SK-N-MC (cell line): ENCODE results near the gene ATRN.

ENCODE experiments used
- DNase-seq: peaks from one replicate; pipeline ENCODE4 v3.0.0-alpha.2; 2011; ENCODE audit warnings: low read depth, low spot score
- H3K27ac ChIP-seq: fragments of 200-600 bp; sonication (generic); 2 replicates; pipeline ENCODE4 v1.5.1; 2016; ENCODE audit warnings: mixed run types
- H3K36me3 ChIP-seq: fragments of 200-600 bp; sonication (generic); 2 replicates; pipeline ENCODE4 v1.6.1; 2017; ENCODE audit warnings: antibody characterized with exemption, low read length, mixed read lengths; ENCODE audit not compliant: insufficient read depth
- H3K4me3 ChIP-seq: fragments of 200-600 bp; sonication (generic); 2 replicates; pipeline ENCODE4 v1.5.1; 2016
- H3K9ac ChIP-seq: fragments of 200-600 bp; sonication (generic); 2 replicates; pipeline ENCODE4 v1.8.0; 2017; ENCODE audit warnings: mixed run types, mixed read lengths; ENCODE audit not compliant: insufficient read length
- H3K9me3 ChIP-seq: fragments of 200-600 bp; sonication (generic); 2 replicates; pipeline ENCODE4 v1.6.1; 2017; ENCODE audit warnings: low read depth, mild to moderate bottlenecking, antibody characterized with exemption, low read length, moderate library complexity, mixed read lengths
- EZH2 ChIP-seq: fragments of 200-600 bp; sonication (generic); IDR thresholded peaks from one replicate; pipeline ENCODE4 v1.6.1; 2017; ENCODE audit warnings: antibody characterized with exemption
- FOXP2 ChIP-seq: optimal IDR thresholded peaks from 2 replicates; pipeline ENCODE3; 2011; ENCODE audit warnings: mild to moderate bottlenecking, moderate library complexity; ENCODE audit not compliant: insufficient read depth; ENCODE audit errors: extremely low read length, control extremely low read depth
- POLR2AphosphoS5 ChIP-seq: IDR thresholded peaks from 2 replicates; pipeline ENCODE4 v1.6.1; 2012; ENCODE audit warnings: mild to moderate bottlenecking, low read depth, low read length, borderline replicate concordance

The ATRN gene

DNA sequence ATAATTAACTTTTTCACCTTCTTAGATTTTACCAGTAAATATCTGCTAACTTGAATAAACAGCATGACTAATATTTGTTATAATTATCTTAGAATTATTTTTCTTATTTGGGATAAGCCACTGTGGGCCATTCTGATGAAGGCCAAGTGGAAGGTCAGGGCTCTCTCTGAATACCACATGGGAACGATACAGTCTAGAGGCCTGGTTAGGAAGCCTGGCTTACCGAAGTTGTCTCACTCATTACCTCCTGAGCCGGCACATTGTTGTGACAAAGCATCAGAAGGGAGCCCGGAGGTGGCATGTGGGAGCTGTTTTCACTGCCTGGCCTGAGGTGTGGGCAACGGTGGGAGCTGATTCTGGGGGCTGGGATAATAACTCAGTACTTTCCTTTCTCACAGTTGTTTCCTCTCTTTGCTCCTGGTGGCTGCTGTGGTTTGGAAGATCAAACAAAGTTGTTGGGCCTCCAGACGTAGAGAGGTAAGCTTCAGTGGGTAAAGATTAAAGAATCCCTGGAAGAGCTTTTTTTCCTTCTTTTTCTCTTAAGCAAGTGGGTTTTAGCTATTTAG lies 163.2 kb downstream of the ATRN start:
- Histone ChIP-seq H3K9me3 (no peaks in the 10 kb centered on the region), H3K36me3 (no peaks in the 10 kb centered on the region), H3K9ac (no peak overlapping the region), H3K27ac (no peak overlapping the region), H3K4me3 (no peak overlapping the region)
- TF ChIP-seq FOXP2: no peak
- TF ChIP-seq POLR2AphosphoS5: no peak
- no peak for TF ChIP-seq EZH2
- no peak for DNase-seq

DNA sequence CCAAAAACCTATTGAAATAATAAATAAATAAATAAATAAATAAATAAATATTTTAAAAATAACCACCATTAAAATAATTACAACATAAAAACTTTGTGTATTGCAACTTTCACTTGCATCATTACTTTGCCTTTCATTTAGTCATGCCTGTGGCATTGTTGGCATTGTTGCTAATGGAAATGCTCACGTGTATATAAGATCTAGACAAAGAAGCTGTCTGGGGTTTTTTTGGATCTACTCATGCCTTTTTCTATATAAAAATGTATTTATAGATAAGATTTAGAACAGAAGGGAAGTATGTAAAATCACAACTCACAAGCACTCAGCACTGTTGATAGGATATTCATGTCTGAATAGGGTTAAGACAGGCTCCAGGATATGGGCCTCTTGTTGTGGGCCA lies 164.5 kb downstream of the ATRN start:
- H3K9ac ChIP-seq: no peak overlapping the region
- no peak overlapping the region for H3K4me3 ChIP-seq
- H3K27ac ChIP-seq: no peak overlapping the region
- no peaks in the 10 kb centered on the region for H3K36me3 ChIP-seq
- TF ChIP-seq EZH2 (no peak), POLR2AphosphoS5 (no peak), FOXP2 (no peak)
- no peaks in the 10 kb centered on the region; the same call in 1 of the 2 replicates for H3K9me3 ChIP-seq
- no peak for DNase-seq

DNA sequence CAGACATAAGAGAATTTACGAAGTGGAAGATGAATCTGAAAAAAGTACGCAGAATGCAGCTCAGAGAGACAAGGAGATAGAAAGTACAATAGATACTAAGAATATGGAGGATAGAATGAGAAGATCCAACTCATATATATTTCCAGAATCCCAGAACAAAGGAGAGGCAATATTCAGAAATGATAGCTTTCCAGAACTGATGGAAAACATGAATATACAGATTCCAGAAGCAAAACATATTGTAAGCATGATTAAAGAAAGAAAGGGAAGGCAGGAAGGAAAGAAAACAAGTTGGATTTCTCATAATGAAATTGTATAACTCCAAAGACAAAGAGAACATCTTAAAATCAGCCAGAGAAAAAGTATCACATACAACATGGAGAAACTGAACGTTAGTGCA lies 169.4 kb downstream of the ATRN start:
- H3K9me3 ChIP-seq: no peaks in the 10 kb centered on the region; the same call in 1 of the 2 replicates
- TF ChIP-seq POLR2AphosphoS5: no peak
- no peak for TF ChIP-seq EZH2
- no peak for TF ChIP-seq FOXP2
- no peak overlapping the region for H3K4me3 ChIP-seq
- no peak overlapping the region for H3K9ac ChIP-seq
- no peak for DNase-seq
- H3K27ac ChIP-seq: no peak overlapping the region
- 0 out of 2 replicates have a peak, but pooled peaks cover 3% of the 10 kb centered on the region for H3K36me3 ChIP-seq

DNA sequence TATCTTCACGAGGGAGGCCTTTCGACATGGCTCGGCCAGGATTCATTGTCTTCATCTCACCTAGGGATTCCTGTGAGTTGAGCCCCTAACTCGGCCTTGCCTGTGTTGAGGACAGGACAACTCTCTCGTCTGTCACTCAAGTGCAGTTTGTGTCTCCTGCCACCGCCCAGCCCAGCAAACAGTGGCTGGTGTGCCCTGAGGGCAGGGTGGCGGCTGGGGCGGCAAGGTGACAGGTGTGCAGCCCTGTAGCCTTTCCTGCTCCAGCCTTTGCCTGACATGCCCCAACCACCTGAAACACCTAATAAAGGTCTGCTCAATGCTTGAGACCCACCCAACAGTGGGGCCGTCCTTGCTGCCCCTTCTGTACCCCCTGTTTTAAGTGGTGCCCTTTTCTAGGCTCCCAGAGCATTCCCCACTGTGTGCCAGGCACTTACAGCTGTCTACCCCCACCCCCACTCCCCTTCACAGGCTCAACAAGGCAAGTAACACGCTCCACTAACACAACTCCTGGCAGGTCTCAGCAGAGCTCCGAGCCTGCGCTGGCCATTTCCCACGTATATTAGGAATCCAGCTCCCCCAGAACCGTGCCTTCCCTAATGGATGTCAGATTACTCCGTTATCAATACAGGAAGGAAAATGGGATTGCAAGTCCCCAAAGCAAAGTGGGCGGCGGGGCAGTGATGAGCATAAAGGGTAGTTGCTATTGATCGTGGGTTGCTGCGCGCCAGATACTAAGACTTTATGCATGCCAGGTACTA lies 174.7 kb downstream of the ATRN start:
- no peak overlapping the region for H3K4me3 ChIP-seq
- 0 out of 2 replicates have a peak, but pooled peaks cover 2% of the 10 kb centered on the region for H3K36me3 ChIP-seq
- DNase-seq: no peak
- no peaks in the 10 kb centered on the region; the same call in 1 of the 2 replicates for H3K9me3 ChIP-seq
- no peak overlapping the region for H3K9ac ChIP-seq
- no peak for TF ChIP-seq POLR2AphosphoS5
- TF ChIP-seq FOXP2: no peak
- no peak for TF ChIP-seq EZH2
- H3K27ac ChIP-seq: no peak overlapping the region

DNA sequence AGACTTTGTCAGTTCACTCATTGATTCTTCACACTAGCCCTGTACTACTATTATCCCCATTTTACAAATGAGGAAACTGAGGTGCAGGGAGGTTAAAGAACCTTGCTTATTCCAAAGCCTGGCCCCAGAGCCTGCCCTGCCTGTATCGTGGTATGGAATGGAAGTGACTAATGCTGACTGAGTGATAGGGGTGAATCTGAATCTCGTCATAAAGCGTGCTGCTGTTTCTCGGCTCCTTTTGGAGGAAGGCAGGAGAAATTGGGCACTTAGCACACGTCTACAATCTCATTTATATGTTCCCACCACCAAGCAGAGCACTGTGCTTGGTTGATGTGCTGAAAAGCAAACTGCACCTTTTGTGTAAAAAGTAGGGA lies 175.2 kb downstream of the ATRN start:
- Histone ChIP-seq H3K4me3 (no peak overlapping the region), H3K36me3 (no peaks in the 10 kb centered on the region), H3K9me3 (no peaks in the 10 kb centered on the region), H3K9ac (no peak overlapping the region), H3K27ac (no peak overlapping the region)
- no peak for TF ChIP-seq FOXP2
- TF ChIP-seq POLR2AphosphoS5: no peak
- TF ChIP-seq EZH2: no peak
- no peak for DNase-seq

DNA sequence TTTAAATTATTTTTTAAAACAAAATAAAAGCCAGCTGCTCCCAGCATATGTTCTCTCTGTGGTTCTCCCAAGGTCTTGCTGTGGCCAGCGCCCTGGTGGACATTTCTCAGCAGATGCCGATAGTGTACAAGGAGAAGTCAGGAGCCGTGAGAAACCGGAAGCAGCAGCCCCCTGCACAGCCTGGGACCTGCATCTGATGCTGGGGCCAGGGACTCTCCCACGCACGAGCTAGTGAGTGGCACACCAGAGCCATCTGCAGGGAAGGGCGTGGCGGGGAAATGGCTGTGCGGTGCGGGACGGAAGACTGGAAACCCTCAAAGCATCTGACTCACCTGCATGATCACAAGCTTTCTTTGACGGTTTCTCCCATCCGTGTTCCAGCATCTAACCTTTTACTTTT lies 175.8 kb downstream of the ATRN start:
- Histone ChIP-seq H3K9ac (no peak overlapping the region), H3K27ac (no peak overlapping the region), H3K9me3 (no peaks in the 10 kb centered on the region), H3K36me3 (no peaks in the 10 kb centered on the region), H3K4me3 (no peak overlapping the region)
- TF ChIP-seq EZH2 (no peak), FOXP2 (no peak), POLR2AphosphoS5 (no peak)
- no peak for DNase-seq

DNA sequence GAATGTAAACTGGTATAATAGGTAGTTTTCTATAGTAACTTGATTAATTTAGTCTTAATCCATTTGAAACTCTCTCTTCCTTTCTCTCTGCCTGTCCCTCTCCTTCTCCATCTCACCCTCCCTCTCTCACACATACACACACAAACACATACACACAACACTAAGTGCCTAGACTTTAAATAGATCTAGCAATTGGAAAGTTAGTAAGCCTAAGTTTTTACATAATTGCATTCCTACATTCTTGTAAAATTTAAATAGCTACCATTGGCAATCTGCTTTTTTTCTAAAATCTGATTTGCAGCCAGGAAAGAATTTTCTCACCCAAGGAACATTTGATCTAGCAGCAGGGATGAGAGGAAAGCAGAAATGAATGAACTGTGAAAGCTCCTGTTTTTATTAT lies 176.7 kb downstream of the ATRN start:
- H3K9ac ChIP-seq: no peak overlapping the region
- no peak overlapping the region for H3K4me3 ChIP-seq
- no peaks in the 10 kb centered on the region for H3K36me3 ChIP-seq
- no peak for DNase-seq
- TF ChIP-seq POLR2AphosphoS5: no peak
- no peak for TF ChIP-seq FOXP2
- no peak overlapping the region for H3K27ac ChIP-seq
- no peaks in the 10 kb centered on the region for H3K9me3 ChIP-seq

DNA sequence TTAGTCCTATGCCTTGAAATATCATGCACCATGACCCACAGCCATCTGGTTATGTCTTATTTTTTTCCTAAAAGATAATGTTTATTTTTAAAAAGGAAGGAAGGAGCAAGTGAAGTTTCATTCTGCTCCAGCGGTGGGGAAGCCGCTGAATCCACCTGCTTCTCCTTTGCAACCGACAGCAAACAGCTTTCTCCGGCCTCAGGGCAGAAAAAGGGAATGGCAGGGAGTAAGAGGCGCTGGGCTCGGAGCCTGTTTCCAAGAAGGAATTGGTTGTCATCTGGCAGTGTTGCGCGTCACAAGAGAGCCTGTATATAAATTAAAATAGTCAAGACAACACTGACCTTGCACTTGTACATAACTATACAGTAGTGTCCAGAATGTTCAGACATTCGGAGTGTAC lies 178.1 kb downstream of the ATRN start:
- TF ChIP-seq EZH2 (no peak), FOXP2 (no peak), POLR2AphosphoS5 (no peak)
- no peak overlapping the region for H3K9ac ChIP-seq
- H3K27ac ChIP-seq: no peak overlapping the region
- no peak for DNase-seq
- H3K36me3 ChIP-seq: no peaks in the 10 kb centered on the region
- no peaks in the 10 kb centered on the region for H3K9me3 ChIP-seq
- H3K4me3 ChIP-seq: no peak overlapping the region
